ENCODE results near the gene MAPK13.

Gene MAPK13

DNA sequence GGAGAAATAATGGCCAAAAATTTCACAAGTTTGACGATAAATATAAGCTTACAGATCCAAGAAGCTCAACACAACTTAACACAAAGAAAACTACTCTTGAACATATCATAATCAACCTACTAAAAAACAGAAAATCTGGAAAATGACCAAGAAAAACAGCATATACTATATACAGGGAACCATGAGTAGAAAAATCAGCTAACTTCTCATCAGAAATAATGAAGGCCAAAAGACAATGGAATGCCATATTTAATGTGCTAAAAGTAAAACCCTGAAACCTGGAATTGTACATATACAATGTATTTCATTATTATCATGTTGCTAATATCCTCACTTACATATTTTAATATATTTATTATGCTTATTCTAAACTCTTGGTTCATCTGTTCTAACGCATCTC lies 25.3 kb downstream of the MAPK13 start:
- no peak for DNase-seq

- DNase-seq, result no peak
These were observed 29.9 kb downstream of the MAPK13 start for GRCh38 chr6:36160147-36160760.

GRCh38 chr6:36169023-36170007 lies 39.0 kb downstream of the MAPK13 start:
- DNase-seq, result no peak

- no peak for DNase-seq
These were observed 40.4 kb downstream of the MAPK13 start for GRCh38 chr6:36170704-36171103.

- no peak for DNase-seq
These were observed 41.3 kb downstream of the MAPK13 start for GRCh38 chr6:36171573-36171972.

DNA sequence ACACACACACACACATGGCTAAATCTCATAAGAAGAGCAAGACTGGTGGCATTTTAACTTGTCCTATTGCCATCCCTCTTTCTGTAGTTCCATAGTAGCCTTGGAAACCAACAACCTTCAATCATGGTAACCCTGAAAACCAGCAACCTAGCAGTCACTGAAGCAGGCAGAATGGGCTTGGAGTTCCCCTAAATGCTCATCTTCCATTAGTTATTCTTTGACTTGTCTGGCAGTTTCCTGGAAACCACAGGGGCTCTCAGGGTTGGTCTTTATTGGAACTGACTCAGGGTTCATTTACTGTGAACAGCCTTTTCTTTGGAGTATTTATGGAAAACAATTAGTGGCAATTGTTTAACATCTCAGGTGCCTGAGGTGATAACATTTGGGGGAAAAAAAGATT lies 46.9 kb downstream of the MAPK13 start:
- no peak for DNase-seq

DNA sequence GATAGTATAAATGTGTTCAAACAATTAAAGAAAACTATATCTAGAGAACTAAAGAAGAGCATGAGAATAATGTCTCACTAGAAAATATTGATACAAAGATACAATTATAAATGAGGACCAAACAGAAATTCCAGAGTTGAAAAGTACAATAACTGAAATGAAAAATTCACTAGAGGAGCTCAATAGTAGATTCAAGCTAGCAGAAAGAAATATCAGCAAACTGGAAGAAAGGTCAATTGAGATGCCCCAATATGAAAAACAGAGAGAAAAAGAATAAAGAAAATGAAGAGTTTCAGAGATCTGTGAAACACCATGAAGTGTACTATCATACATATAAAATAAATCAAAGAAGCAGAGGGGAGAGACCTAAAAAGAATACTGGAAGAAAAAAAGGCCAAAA lies 48.2 kb downstream of the MAPK13 start:
- no peak for DNase-seq

- DNase-seq, result no peak
These were observed 49.8 kb downstream of the MAPK13 start for GRCh38 chr6:36180126-36180525.

GRCh38 chr6:36184311-36184710 lies 54.0 kb downstream of the MAPK13 start:
- no peak for DNase-seq

DNA sequence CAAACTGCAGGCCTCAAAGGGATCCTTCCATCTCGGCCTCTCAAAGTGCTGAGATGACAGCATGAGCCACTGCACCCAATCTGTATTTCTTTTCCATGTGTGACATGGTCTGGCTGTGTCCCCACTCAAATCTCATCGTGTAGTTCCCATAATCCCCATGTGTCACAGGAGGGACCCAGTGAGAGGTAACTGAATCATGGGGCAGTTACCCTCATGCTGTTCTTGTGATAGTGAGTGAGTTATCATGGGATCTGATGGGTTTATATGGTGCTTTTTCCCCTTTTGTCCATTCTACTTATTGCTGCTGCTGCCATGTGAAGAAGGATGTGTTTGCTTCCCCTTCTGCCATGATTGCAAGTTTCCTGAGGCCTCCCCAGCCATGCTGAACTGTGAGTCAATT lies 55.9 kb downstream of the MAPK13 start:
- DNase-seq, result no peak

DNA sequence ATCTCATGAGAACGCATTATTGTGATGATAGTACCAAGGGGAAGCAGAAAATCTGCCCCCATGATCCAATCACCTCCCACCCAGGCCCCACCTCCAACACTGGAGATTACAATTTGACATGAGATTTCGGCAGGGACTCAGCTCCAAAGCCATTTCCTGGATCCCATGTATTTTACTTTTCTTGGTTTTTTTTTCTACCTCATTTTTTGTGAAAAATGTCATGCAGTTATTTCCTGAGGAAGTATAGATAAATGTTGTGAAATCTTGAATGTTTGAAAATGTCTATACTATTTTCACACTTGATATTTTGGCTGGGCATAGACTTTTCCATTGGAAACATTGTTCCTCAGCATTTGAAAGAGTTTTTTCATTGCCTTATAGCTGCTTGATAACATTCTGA lies 57.1 kb downstream of the MAPK13 start:
- DNase-seq, result no peak
